GM12878 (cell line): ENCODE measurements around the gene SLC2A4RG. TPM values are rescaled to one million over a fixed set of nuclear protein-coding genes. Genes with fewer than 3 reads are reported as not detected.

ENCODE experiments used
- ATAC-seq: fragments of 200-7000 bp; cut with Tn5 transposase; 3 replicates; pipeline ENCODE4 v1.9.1; 2020; ENCODE audit warnings: mild to moderate bottlenecking, moderate library complexity
- BruUV-seq: library from RNA; stranded (reverse); fragments of 400-500 nt; replicated peaks from 2 replicates; lab custom pipeline; 2021; lab: Mats Ljungman, UMichigan
- CTCF ChIA-PET: fragments of 300-600 bp; sonication (Branson Sonifier 250); formaldehyde crosslinking; extraction: SDS; loops from one replicate; lab custom pipeline; 2021; ENCODE audit warnings: inconsistent platforms; lab: Yijun Ruan, JAX
- POLR2A ChIA-PET: fragments of 350-600 bp; formaldehyde crosslinking; extraction: SDS; loops from one replicate; lab custom pipeline; 2021; ENCODE audit warnings: inconsistent platforms; lab: Charles Lee
- RAD21 ChIA-PET: fragments of 300-600 bp; sonication (Branson Sonifier 250); formaldehyde crosslinking; loops from one replicate; lab custom pipeline; 2023; ENCODE audit warnings: antibody characterized with exemption; ENCODE audit not compliant: unreplicated experiment; lab: Charles Lee
- SMC1A ChIA-PET: fragments of 300-600 bp; sonication (Branson Sonifier 250); formaldehyde crosslinking; loops from one replicate; lab custom pipeline; 2023; ENCODE audit not compliant: unreplicated experiment, uncharacterized antibody; lab: Charles Lee
- DNase-seq: peaks from one replicate; pipeline ENCODE4 v3.0.0-alpha.2; 2011; ENCODE audit warnings: low read depth, low spot score
- FAIRE-seq: peaks from 3 replicates; lab custom pipeline; 2011; peaks lifted over from hg19 to GRCh38; lab: Jason Lieb, UNC
- H2AFZ ChIP-seq: 2 replicates; pipeline ENCODE4 v1.6.0; 2011; ENCODE audit warnings: low read depth, low read length, control low read depth; ENCODE audit not compliant: control insufficient read depth
- H3K27ac ChIP-seq: 2 replicates; pipeline ENCODE4 v1.5.1; 2011; ENCODE audit warnings: control low read depth; ENCODE audit not compliant: control insufficient read depth, insufficient read depth
- H3K27me3 ChIP-seq, 2 experiments: replicated peaks in 1 of 2; 2 replicates each; pipeline versions ENCODE4 v1.6.0 to v1.6.1; 2011; ENCODE audit warnings: low read length in 1 of 2; ENCODE audit not compliant: control insufficient read depth in 2 of 2, insufficient read depth in 2 of 2
- H3K36me3 ChIP-seq, 2 experiments: 2 replicates each; pipeline ENCODE4 v1.5.1; 2011; ENCODE audit warnings: low read length in 1 of 2; ENCODE audit not compliant: control insufficient read depth in 2 of 2, insufficient read depth in 2 of 2
- H3K4me1 ChIP-seq: 2 replicates; pipeline ENCODE4 v1.6.1; 2011; ENCODE audit warnings: mild to moderate bottlenecking, low read length, moderate library complexity, mixed read lengths; ENCODE audit not compliant: control insufficient read depth, insufficient read depth
- H3K4me2 ChIP-seq: 2 replicates; pipeline ENCODE4 v1.6.0; 2011; ENCODE audit warnings: control low read depth; ENCODE audit not compliant: control insufficient read depth, insufficient read depth
- H3K4me3 ChIP-seq: fragments of 200-600 bp; sonication (generic); 2 replicates; pipeline ENCODE4 v1.5.1; 2016
- H3K79me2 ChIP-seq: 2 replicates; pipeline ENCODE4 v1.6.0; 2011; ENCODE audit warnings: low read length; ENCODE audit not compliant: control insufficient read depth, insufficient read depth
- H3K9ac ChIP-seq: 2 replicates; pipeline ENCODE4 v1.8.0; 2011; ENCODE audit warnings: low read length, control low read depth, mixed read lengths; ENCODE audit not compliant: control insufficient read depth, insufficient read depth
- H3K9me3 ChIP-seq: replicated peaks from 3 replicates; pipeline ENCODE4 v1.5.1; 2011; ENCODE audit warnings: mild to moderate bottlenecking, low read length; ENCODE audit not compliant: control insufficient read depth, insufficient read depth
- H4K20me1 ChIP-seq: 2 replicates; pipeline ENCODE4 v1.6.0; 2011; ENCODE audit not compliant: control insufficient read depth, insufficient read depth
- CHD1 ChIP-seq: IDR thresholded peaks from 2 replicates; pipeline ENCODE4 v1.6.1; 2012; ENCODE audit warnings: low read depth, low read length, improper control_type of control experiment
- CHD4 ChIP-seq: fragments of 200-600 bp; sonication (generic); IDR thresholded peaks from 2 replicates; pipeline ENCODE4 v1.6.1; 2016; ENCODE audit warnings: mild to moderate bottlenecking
- EGR1 ChIP-seq, 2 experiments: IDR thresholded peaks; 1 replicate in 1 of 2; 2 replicates in 1 of 2; pipeline ENCODE4 v1.6.1; 2011 to 2012; ENCODE audit warnings: low read depth in 2 of 2, low read length in 2 of 2, borderline replicate concordance in 1 of 2, mild to moderate bottlenecking in 1 of 2, moderate library complexity in 1 of 2
- ETV6 ChIP-seq, 2 experiments: fragments of 450-650 bp in 1 of 2; IDR thresholded peaks in 1 of 2; conservative IDR thresholded peaks in 1 of 2; 2 replicates each; pipeline ENCODE4 v1.6.1; 2014; ENCODE audit warnings: antibody characterized with exemption in 1 of 2, borderline replicate concordance in 1 of 2, low read depth in 1 of 2, mild to moderate bottlenecking in 1 of 2, moderate library complexity in 1 of 2
- FOXK2 ChIP-seq: fragments of 450-650 bp; IDR thresholded peaks from 2 replicates; pipeline ENCODE4 v1.6.1; 2017; ENCODE audit warnings: mild to moderate bottlenecking, moderate library complexity
- IKZF2 ChIP-seq, 2 experiments: fragments of 450-650 bp; IDR thresholded peaks; 2 replicates each; pipeline ENCODE4 v1.6.1; 2017; ENCODE audit warnings: mild to moderate bottlenecking in 2 of 2, moderate library complexity in 2 of 2
- JUND ChIP-seq: IDR thresholded peaks from 2 replicates; pipeline ENCODE4 v1.6.1; 2012; ENCODE audit warnings: low read depth, mild to moderate bottlenecking, low read length, improper control_type of control experiment, moderate library complexity
- MEF2A ChIP-seq: IDR thresholded peaks from 2 replicates; pipeline ENCODE4 v1.6.1; 2011; ENCODE audit warnings: low read depth, mild to moderate bottlenecking, low read length, moderate library complexity; ENCODE audit not compliant: insufficient read depth
- MTA3 ChIP-seq: IDR thresholded peaks from 2 replicates; pipeline ENCODE4 v1.6.1; 2012; ENCODE audit warnings: low read length, inconsistent platforms, borderline replicate concordance
- NFYB ChIP-seq: IDR thresholded peaks from 2 replicates; pipeline ENCODE4 v1.6.1; 2011; ENCODE audit warnings: low read depth, mild to moderate bottlenecking, low read length, improper control_type of control experiment, moderate library complexity; ENCODE audit not compliant: insufficient read depth
- PAX5 ChIP-seq: IDR thresholded peaks from 2 replicates; pipeline ENCODE4 v1.6.1; 2011; ENCODE audit warnings: low read depth, low read length, borderline replicate concordance
- RFX5 ChIP-seq: IDR thresholded peaks from 2 replicates; pipeline ENCODE4 v1.6.1; 2011; ENCODE audit warnings: low read depth, low read length, improper control_type of control experiment
- ZNF622 ChIP-seq: fragments of 450-650 bp; IDR thresholded peaks from 2 replicates; pipeline ENCODE4 v1.6.1; 2017; ENCODE audit warnings: mild to moderate bottlenecking, inconsistent platforms
- ZSCAN29 ChIP-seq: fragments of 450-650 bp; IDR thresholded peaks from 2 replicates; pipeline ENCODE4 v1.6.1; 2017; ENCODE audit warnings: mild to moderate bottlenecking, moderate library complexity
- WGBS: methylation state at CpG from one replicate; pipeline ENCODE4 v1.1.6; 2016; ENCODE audit warnings: low lambda C conversion rate; ENCODE audit not compliant: insufficient replicate concordance, insufficient coverage; ENCODE audit errors: missing lambda C conversion rate; 5-methylcytosine and 5-hydroxymethylcytosine counted together
- in situ Hi-C: fragments of 300-500 bp; cut with MboI; formaldehyde crosslinking; loops from 9 replicates; pipeline ENCODE4 v1.14.3; 2018; ENCODE audit warnings: mixed read lengths
- intact Hi-C: fragments of 100-400 bp; cut with micrococcal nuclease; formaldehyde crosslinking; loops from one replicate; pipeline ENCODE4 v1.14.2; 2022; ENCODE audit not compliant: unreplicated experiment
- polyA plus RNA-seq, 11 experiments: library from polyadenylated mRNA; depleted of rRNA in 4 of 11; unstranded in 6 of 11; stranded (reverse) in 5 of 11; fragments of >200 nt; fragmentation: Nextera tagmentation in 4 of 11; fragmentation: Illumina TruSeq in 1 of 11; extraction: Ambion mirVana in 4 of 11; extraction: Trizol in 1 of 11; gene quantifications; 1 replicate in 1 of 11; 2 replicates in 10 of 11; pipeline versions ENCODE4 v1.2.1 to v1.2.3, GENCODE V29; 2011 to 2016; ENCODE audit warnings: inconsistent platforms in 2 of 11, missing spikeins in 2 of 11, low read depth in 1 of 11
- total RNA-seq, 4 experiments: library from RNA; depleted of rRNA in 3 of 4; stranded (reverse); fragments of >200 nt in 3 of 4; fragmentation: Illumina TruSeq in 1 of 4; extraction: Trizol in 1 of 4; gene quantifications; 2 replicates each; pipeline versions ENCODE4 v1.2.1 to v1.2.3, GENCODE V29; 2013 to 2021
- TF ChIP-seq, protein P1 (sequence below): IDR thresholded peaks from 2 replicates; pipeline ENCODE4 v1.6.1; 2012; ENCODE audit warnings: low read length, inconsistent platforms
- TF ChIP-seq, protein P2 (sequence below): fragments of 150-350 bp; IDR thresholded peaks from 2 replicates; pipeline ENCODE4 v1.6.1; 2016; ENCODE audit warnings: low read depth, low read length
- TF ChIP-seq, protein P3 (sequence below): fragments of 150-350 bp; IDR thresholded peaks from 2 replicates; pipeline ENCODE4 v1.6.1; 2014; ENCODE audit warnings: mild to moderate bottlenecking, low read depth, low read length

SLC2A4RG gene
- total and polyA plus RNA-seq, 10 of the 15 experiments (the other 5 are each of a cell fraction or from before 2014, with no cell fraction given): 0.34 to 65.9 (median 13.3) TPM

- Histone ChIP-seq H3K9ac (no peak overlapping the region), H3K4me1 (peaks cover 8% of the 10 kb centered on the region), H3K36me3 (no peaks in the 10 kb centered on the region), H3K4me3 (no peak overlapping the region), H3K4me2 (no peak overlapping the region), H2AFZ (no peak overlapping the region), H3K9me3 (peaks cover 7% of the 10 kb centered on the region; the same call in 1 of the 3 replicates), H4K20me1 (no peaks in the 10 kb centered on the region), H3K79me2 (no peaks in the 10 kb centered on the region), H3K27me3 (no peaks in the 10 kb centered on the region), H3K27ac (no peak overlapping the region)
- WGBS: 83% methylated on average over 13 of the region's 13 CpGs
- RAD21 ChIA-PET: no interaction called here
- no peak for FAIRE-seq
- no peak for DNase-seq
- no peak for ATAC-seq
- BruUV-seq: no TSS peak
- CTCF ChIA-PET: interaction anchor here (2.2 kb wide), 1 partner anchor 9 kb away, joined by 7 read pairs; no protein-coding TSS in a partner anchor
- SMC1A ChIA-PET: no interaction called here
- POLR2A ChIA-PET: no interaction called here
- in situ Hi-C loops: no loop called here
- TF ChIP-seq RFX5: no peak
- TF ChIP-seq JUND: no peak
- no peak for TF ChIP-seq CHD4
- TF ChIP-seq MTA3: no peak
- TF ChIP-seq ETV6 (conservative IDR thresholded peaks at IDR 0.05 in 1 of 2, IDR thresholded peaks at IDR 0.05 in 1 of 2; ENCODE audit: borderline replicate concordance in 1 of 2, low read depth in 1 of 2): no peak
- TF ChIP-seq, protein P1, sequence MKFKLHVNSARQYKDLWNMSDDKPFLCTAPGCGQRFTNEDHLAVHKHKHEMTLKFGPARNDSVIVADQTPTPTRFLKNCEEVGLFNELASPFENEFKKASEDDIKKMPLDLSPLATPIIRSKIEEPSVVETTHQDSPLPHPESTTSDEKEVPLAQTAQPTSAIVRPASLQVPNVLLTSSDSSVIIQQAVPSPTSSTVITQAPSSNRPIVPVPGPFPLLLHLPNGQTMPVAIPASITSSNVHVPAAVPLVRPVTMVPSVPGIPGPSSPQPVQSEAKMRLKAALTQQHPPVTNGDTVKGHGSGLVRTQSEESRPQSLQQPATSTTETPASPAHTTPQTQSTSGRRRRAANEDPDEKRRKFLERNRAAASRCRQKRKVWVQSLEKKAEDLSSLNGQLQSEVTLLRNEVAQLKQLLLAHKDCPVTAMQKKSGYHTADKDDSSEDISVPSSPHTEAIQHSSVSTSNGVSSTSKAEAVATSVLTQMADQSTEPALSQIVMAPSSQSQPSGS: no peak
- no peak for TF ChIP-seq MEF2A
- no peak for TF ChIP-seq FOXK2
- no peak for TF ChIP-seq ZSCAN29
- TF ChIP-seq CHD1: no peak
- TF ChIP-seq, protein P2, sequence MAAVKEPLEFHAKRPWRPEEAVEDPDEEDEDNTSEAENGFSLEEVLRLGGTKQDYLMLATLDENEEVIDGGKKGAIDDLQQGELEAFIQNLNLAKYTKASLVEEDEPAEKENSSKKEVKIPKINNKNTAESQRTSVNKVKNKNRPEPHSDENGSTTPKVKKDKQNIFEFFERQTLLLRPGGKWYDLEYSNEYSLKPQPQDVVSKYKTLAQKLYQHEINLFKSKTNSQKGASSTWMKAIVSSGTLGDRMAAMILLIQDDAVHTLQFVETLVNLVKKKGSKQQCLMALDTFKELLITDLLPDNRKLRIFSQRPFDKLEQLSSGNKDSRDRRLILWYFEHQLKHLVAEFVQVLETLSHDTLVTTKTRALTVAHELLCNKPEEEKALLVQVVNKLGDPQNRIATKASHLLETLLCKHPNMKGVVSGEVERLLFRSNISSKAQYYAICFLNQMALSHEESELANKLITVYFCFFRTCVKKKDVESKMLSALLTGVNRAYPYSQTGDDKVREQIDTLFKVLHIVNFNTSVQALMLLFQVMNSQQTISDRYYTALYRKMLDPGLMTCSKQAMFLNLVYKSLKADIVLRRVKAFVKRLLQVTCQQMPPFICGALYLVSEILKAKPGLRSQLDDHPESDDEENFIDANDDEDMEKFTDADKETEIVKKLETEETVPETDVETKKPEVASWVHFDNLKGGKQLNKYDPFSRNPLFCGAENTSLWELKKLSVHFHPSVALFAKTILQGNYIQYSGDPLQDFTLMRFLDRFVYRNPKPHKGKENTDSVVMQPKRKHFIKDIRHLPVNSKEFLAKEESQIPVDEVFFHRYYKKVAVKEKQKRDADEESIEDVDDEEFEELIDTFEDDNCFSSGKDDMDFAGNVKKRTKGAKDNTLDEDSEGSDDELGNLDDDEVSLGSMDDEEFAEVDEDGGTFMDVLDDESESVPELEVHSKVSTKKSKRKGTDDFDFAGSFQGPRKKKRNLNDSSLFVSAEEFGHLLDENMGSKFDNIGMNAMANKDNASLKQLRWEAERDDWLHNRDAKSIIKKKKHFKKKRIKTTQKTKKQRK: no peak
- TF ChIP-seq NFYB: no peak
- TF ChIP-seq ZNF622: no peak
- TF ChIP-seq IKZF2 (IDR thresholded peaks at IDR 0.05): no peak
- no peak for TF ChIP-seq EGR1 (IDR thresholded peaks at IDR 0.05; ENCODE audit: borderline replicate concordance in 1 of 2, low read depth in 2 of 2, low read length in 2 of 2)
- no peak for TF ChIP-seq PAX5
- TF ChIP-seq, protein P3, sequence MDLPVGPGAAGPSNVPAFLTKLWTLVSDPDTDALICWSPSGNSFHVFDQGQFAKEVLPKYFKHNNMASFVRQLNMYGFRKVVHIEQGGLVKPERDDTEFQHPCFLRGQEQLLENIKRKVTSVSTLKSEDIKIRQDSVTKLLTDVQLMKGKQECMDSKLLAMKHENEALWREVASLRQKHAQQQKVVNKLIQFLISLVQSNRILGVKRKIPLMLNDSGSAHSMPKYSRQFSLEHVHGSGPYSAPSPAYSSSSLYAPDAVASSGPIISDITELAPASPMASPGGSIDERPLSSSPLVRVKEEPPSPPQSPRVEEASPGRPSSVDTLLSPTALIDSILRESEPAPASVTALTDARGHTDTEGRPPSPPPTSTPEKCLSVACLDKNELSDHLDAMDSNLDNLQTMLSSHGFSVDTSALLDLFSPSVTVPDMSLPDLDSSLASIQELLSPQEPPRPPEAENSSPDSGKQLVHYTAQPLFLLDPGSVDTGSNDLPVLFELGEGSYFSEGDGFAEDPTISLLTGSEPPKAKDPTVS: no peak
- intact Hi-C loops: no loop called here
These were observed 38.0 kb downstream of the SLC2A4RG start for GRCh38 chr20:63777614-63778013.
